Measurements from ENCODE around the gene PLA2R1.

The PLA2R1 gene

DNA sequence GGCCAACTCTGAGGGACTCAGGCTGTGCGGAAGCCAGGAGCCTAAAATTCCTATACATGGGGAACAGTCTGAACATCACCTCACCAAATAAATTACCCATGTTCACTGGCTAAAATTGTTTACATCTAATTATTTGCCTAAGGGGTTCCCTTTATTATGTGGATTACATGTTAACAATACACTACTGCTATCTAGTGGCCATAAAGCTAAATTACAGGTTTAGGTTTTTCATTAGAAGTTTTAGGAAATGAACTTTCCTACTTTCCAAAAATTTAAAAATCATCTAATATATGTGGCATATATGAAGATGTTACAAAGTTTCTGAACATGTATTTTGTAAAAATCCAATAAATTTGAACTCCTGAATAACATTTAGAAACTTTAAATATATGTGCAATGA, 40.3 kb downstream of the PLA2R1 start:
- no peak overlapping the region for H3K9ac ChIP-seq (ENCODE audit: low read length)
- no peaks in the 10 kb centered on the region for H3K4me1 ChIP-seq (ENCODE audit: insufficient read depth, low read length)
- no peak overlapping the region for H3K4me3 ChIP-seq (ENCODE audit: low read depth in 1 of 2, low read length in 2 of 2)
- H3K27me3 ChIP-seq (ENCODE audit: control insufficient read depth in 1 of 2, insufficient read depth in 2 of 2, low read length in 2 of 2) = no peaks in the 10 kb centered on the region
- no peak overlapping the region for H3K27ac ChIP-seq (ENCODE audit: low read depth, low read length)
- peaks cover 10% of the 10 kb centered on the region for H3K36me3 ChIP-seq (ENCODE audit: insufficient read depth, low read length)
- no peaks in the 10 kb centered on the region for H3K9me3 ChIP-seq (ENCODE audit: low read length)

DNA sequence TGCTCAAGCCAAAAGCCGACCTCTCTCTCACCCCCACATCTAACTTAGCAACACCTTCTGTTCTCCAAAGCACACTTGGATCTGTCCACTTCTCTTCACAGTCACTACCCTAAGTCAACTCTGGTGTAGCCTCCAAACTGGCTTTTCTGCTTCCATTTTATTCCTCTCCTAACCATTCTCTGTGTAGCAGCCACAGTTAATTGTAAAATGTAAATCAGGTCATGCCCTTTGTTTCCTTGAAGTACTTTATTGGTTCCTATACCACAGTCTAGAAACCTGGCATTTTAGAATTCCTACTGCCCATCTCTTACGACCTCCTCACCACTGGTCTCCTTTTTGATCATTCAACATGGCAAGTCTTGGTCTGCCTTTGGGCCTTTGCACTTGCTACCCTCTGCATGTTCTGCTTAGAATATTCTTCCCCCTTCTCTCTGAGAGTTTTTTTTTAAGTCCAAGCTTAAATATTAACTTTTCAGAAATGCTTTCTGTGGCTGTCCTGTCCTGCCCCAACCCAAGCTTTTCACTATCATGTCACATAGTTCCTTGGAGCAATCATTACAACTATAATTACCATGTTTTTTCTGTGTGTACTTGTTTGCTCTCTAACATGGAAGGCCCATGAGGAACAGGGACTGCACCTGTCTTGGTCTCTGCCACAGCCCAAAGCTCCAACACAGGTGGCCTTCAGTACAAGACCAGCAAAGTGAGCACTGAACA, 42.9 kb downstream of the PLA2R1 start:
- Histone ChIP-seq H3K9ac (ENCODE audit: low read length) (no peak overlapping the region), H3K36me3 (ENCODE audit: insufficient read depth, low read length) (peaks cover 19% of the 10 kb centered on the region), H3K27ac (ENCODE audit: low read depth, low read length) (no peak overlapping the region), H3K4me3 (ENCODE audit: low read depth in 1 of 2, low read length in 2 of 2) (no peak overlapping the region), H3K27me3 (ENCODE audit: control insufficient read depth in 1 of 2, insufficient read depth in 2 of 2, low read length in 2 of 2) (no peaks in the 10 kb centered on the region), H3K4me1 (ENCODE audit: insufficient read depth, low read length) (no peaks in the 10 kb centered on the region), H3K9me3 (ENCODE audit: low read length) (no peaks in the 10 kb centered on the region)

DNA sequence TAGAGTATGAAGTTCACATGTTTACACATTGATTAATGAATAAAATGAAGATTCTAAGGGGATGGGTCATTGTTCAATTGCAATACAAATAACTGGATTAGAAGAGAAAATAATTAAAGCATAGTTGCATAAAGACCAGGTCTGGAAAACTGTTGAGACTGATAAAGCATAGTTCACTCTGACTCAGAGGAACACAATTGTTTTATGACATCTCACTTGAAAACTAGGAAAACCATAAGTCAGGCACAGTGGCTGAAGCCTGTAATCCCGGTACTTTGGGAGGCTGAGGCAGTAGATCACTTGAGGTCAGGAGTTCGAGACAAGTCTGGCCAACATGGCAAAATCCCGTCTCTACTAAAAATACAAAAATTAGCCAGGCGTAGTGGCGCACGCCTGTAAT, 46.7 kb downstream of the PLA2R1 start:
- Histone ChIP-seq H3K27me3 (ENCODE audit: control insufficient read depth in 1 of 2, insufficient read depth in 2 of 2, low read length in 2 of 2) (no peaks in the 10 kb centered on the region), H3K27ac (ENCODE audit: low read depth, low read length) (no peak overlapping the region), H3K9ac (ENCODE audit: low read length) (no peak overlapping the region)

DNA sequence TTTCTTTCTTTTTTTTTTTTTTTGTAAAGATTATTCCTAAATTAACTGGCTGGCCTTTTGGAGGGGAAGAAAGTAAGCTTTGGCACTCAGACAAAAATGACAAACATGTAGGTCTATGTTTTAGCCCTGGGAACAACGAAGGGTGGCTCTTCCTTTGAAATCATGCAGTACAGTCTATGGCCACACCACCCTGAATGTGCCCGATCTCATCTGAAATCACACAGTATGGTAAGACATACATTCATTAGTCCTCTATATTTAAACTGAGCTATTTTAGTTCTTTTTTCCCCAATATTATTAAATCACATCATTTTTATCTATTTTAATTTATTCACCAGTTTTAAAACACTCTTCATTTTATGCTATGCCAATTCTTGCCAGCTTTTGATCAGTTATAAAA, 48.2 kb downstream of the PLA2R1 start:
- Histone ChIP-seq H3K4me3 (ENCODE audit: low read depth in 1 of 2, low read length in 2 of 2) (no peak overlapping the region), H3K4me1 (ENCODE audit: insufficient read depth, low read length) (no peaks in the 10 kb centered on the region), H3K36me3 (ENCODE audit: insufficient read depth, low read length) (peaks cover 30% of the 10 kb centered on the region), H3K27ac (ENCODE audit: low read depth, low read length) (no peak overlapping the region), H3K9ac (ENCODE audit: low read length) (no peak overlapping the region), H3K9me3 (ENCODE audit: low read length) (no peaks in the 10 kb centered on the region), H3K27me3 (ENCODE audit: control insufficient read depth in 1 of 2, insufficient read depth in 2 of 2, low read length in 2 of 2) (no peaks in the 10 kb centered on the region)

More for the DNA sequence above, 46.7 kb downstream of the PLA2R1 start:
- peaks cover 31% of the 10 kb centered on the region for H3K36me3 ChIP-seq (ENCODE audit: insufficient read depth, low read length)
- no peaks in the 10 kb centered on the region for H3K9me3 ChIP-seq (ENCODE audit: low read length)
- no peak overlapping the region for H3K4me3 ChIP-seq (ENCODE audit: low read depth in 1 of 2, low read length in 2 of 2)
- H3K4me1 ChIP-seq (ENCODE audit: insufficient read depth, low read length) = no peaks in the 10 kb centered on the region

DNA sequence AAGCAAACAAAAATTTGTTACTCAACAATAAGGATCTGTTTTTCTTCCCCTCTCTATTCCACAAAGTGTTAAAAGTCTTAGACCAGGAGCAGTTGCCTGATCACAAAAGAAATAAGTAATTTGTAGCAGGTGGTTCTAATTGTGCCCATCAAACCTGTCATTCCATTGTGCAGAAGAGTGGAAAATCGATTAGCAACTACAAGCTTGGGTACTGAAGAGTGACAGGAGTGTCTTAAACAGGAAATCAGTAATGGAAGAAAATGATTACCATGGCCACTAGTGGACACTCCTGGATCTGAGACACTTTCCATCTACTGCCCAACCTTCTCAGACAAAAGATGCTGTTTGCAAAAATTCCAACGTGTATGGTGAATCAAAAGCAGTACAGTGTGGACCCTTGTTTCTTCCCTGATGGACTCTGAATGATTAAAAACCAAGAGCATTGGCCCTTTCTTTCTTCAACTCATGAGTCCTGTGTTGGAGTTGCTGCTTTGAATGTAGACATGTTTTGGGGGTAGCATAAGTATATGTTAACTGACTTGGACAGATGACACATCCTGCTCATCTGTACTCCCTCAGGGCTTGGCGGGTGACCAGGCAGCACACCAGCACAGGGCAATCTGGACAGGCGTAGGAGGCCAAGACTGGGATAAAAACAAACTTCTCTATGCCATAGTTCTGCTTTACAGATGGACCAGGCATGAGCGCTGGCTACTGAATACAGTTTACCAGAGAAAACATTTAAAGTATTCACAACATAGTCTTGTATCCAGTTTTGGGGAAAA, 51.9 kb downstream of the PLA2R1 start:
- Histone ChIP-seq H3K4me3 (ENCODE audit: low read depth in 1 of 2, low read length in 2 of 2) (no peak overlapping the region), H3K36me3 (ENCODE audit: insufficient read depth, low read length) (peaks cover 21% of the 10 kb centered on the region), H3K9ac (ENCODE audit: low read length) (no peak overlapping the region), H3K9me3 (ENCODE audit: low read length) (no peaks in the 10 kb centered on the region), H3K27ac (ENCODE audit: low read depth, low read length) (no peak overlapping the region), H3K27me3 (ENCODE audit: control insufficient read depth in 1 of 2, insufficient read depth in 2 of 2, low read length in 2 of 2) (no peaks in the 10 kb centered on the region), H3K4me1 (ENCODE audit: insufficient read depth, low read length) (peaks cover 6% of the 10 kb centered on the region)

DNA sequence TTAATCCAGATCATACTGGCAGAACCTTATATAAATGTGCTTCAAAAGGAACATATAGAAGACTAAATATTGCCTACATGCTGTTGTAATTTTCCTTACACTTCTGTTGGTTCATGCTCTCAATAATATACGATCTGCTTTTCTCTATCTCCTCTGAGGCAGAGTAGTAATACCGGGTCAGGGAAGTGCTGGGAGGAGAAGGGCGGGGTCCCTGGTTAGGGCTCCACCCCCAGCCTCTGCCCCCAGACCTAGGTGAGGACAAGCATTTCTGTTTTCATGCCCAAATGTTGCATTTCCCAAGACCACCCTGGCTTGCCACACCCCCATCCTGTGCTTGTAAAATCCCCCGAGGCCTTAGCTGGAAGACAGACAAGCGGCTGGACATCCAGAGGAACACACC, 55.3 kb downstream of the PLA2R1 start:
- peaks cover 6% of the 10 kb centered on the region for H3K4me1 ChIP-seq (ENCODE audit: insufficient read depth, low read length)
- H3K4me3 ChIP-seq (ENCODE audit: low read depth in 1 of 2, low read length in 2 of 2) = no peak overlapping the region
- peaks cover 17% of the 10 kb centered on the region for H3K36me3 ChIP-seq (ENCODE audit: insufficient read depth, low read length)
- no peaks in the 10 kb centered on the region for H3K27me3 ChIP-seq (ENCODE audit: control insufficient read depth in 1 of 2, insufficient read depth in 2 of 2, low read length in 2 of 2)
- H3K27ac ChIP-seq (ENCODE audit: low read depth, low read length) = no peak overlapping the region
- H3K9ac ChIP-seq (ENCODE audit: low read length) = no peak overlapping the region
- H3K9me3 ChIP-seq (ENCODE audit: low read length) = no peaks in the 10 kb centered on the region

DNA sequence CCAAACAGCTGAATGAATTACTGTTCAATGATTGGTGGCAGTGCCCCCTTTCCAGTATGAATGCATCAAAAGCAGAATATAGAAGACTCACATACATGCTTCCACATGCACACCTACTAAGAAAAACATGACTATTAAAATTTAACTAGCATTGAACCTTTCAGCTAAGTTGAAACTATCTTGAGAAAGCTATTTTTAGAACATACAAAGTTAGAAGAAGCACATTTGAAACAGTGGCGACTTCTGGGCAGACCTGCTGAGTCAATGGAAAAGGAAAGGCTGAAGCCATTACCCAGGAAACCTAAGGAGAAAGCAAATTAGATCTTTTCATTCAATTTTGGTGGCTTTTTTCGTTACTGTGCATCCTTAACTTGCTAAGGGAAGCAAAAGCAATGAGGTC, 55.9 kb downstream of the PLA2R1 start:
- Histone ChIP-seq H3K4me1 (ENCODE audit: insufficient read depth, low read length) (peaks cover 6% of the 10 kb centered on the region), H3K36me3 (ENCODE audit: insufficient read depth, low read length) (peaks cover 11% of the 10 kb centered on the region), H3K4me3 (ENCODE audit: low read depth in 1 of 2, low read length in 2 of 2) (no peak overlapping the region), H3K9ac (ENCODE audit: low read length) (no peak overlapping the region), H3K27me3 (ENCODE audit: control insufficient read depth in 1 of 2, insufficient read depth in 2 of 2, low read length in 2 of 2) (no peaks in the 10 kb centered on the region), H3K9me3 (ENCODE audit: low read length) (no peaks in the 10 kb centered on the region), H3K27ac (ENCODE audit: low read depth, low read length) (no peak overlapping the region)

DNA sequence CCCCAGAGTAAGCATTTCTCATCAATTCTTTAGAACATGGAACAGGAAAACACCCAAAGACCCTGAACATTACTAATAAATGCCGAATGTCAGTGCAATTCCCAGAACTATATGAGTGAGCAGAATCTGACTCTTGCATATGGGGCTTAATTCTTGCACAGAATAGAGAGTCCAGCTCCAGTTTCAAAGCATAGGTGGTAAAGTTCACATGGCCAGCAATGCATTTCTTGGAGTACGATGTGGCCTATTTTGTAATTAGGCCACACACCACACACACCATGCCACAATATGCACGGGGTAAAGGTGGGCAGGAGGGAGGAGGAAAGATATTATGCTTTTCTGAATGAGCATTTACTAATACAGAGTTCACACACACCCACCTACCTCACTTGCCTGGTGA, 56.5 kb downstream of the PLA2R1 start:
- no peaks in the 10 kb centered on the region for H3K9me3 ChIP-seq (ENCODE audit: low read length)
- H3K27me3 ChIP-seq (ENCODE audit: control insufficient read depth in 1 of 2, insufficient read depth in 2 of 2, low read length in 2 of 2) = no peaks in the 10 kb centered on the region
- H3K4me1 ChIP-seq (ENCODE audit: insufficient read depth, low read length) = peaks cover 6% of the 10 kb centered on the region
- no peak overlapping the region for H3K27ac ChIP-seq (ENCODE audit: low read depth, low read length)
- no peak overlapping the region for H3K9ac ChIP-seq (ENCODE audit: low read length)
- peaks cover 6% of the 10 kb centered on the region for H3K36me3 ChIP-seq (ENCODE audit: insufficient read depth, low read length)
- no peak overlapping the region for H3K4me3 ChIP-seq (ENCODE audit: low read depth in 1 of 2, low read length in 2 of 2)

DNA sequence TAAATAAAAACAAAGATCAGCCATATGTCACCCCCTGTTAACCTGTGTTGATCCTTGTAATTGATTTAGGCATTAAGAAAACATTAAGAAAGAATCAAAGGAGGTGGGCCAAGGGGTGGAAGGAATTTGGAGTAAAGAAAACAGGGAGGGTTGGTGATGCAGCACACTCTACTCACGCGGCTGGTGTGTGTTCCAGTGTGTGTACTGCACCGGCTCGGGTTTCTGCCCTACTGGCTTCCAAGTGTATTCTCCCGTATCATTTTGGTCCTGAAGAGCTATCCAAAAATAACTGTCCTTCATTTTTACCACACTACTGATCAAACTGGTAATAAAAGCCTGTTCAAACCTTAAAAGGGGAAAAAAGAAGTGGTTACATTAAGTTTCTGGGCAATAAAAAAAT, 56.9 kb downstream of the PLA2R1 start:
- Histone ChIP-seq H3K4me1 (ENCODE audit: insufficient read depth, low read length) (peaks cover 6% of the 10 kb centered on the region), H3K9me3 (ENCODE audit: low read length) (no peaks in the 10 kb centered on the region), H3K27me3 (ENCODE audit: control insufficient read depth in 1 of 2, insufficient read depth in 2 of 2, low read length in 2 of 2) (no peaks in the 10 kb centered on the region), H3K27ac (ENCODE audit: low read depth, low read length) (no peak overlapping the region), H3K4me3 (ENCODE audit: low read depth in 1 of 2, low read length in 2 of 2) (no peak overlapping the region), H3K36me3 (ENCODE audit: insufficient read depth, low read length) (peaks cover 2% of the 10 kb centered on the region), H3K9ac (ENCODE audit: low read length) (no peak overlapping the region)

DNA sequence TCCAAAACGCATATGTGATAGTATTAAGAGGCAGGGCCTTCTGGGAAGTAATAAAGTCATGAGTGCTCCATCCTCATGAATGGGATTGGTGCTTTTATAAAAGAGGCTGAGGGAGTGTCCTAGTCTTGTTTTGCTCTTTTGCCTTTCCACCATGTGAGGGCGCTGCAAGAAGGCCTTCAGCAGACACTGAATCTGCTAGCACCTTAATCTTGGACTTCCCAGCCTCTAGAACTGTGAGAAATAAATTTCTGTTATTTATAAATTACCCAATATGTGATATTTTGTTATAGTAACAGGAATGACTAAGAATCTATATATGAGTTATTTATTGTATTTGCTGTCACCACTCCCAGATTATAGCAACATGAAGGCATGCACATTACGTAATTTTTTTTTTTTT, 63.5 kb downstream of the PLA2R1 start:
- H3K4me3 ChIP-seq (ENCODE audit: low read depth in 1 of 2, low read length in 2 of 2) = no peak overlapping the region
- no peaks in the 10 kb centered on the region for H3K27me3 ChIP-seq (ENCODE audit: control insufficient read depth in 1 of 2, insufficient read depth in 2 of 2, low read length in 2 of 2)
- no peak overlapping the region for H3K27ac ChIP-seq (ENCODE audit: low read depth, low read length)
- H3K4me1 ChIP-seq (ENCODE audit: insufficient read depth, low read length) = peaks cover 7% of the 10 kb centered on the region
- H3K36me3 ChIP-seq (ENCODE audit: insufficient read depth, low read length) = no peaks in the 10 kb centered on the region
- no peak overlapping the region for H3K9ac ChIP-seq (ENCODE audit: low read length)
- no peaks in the 10 kb centered on the region for H3K9me3 ChIP-seq (ENCODE audit: low read length)

DNA sequence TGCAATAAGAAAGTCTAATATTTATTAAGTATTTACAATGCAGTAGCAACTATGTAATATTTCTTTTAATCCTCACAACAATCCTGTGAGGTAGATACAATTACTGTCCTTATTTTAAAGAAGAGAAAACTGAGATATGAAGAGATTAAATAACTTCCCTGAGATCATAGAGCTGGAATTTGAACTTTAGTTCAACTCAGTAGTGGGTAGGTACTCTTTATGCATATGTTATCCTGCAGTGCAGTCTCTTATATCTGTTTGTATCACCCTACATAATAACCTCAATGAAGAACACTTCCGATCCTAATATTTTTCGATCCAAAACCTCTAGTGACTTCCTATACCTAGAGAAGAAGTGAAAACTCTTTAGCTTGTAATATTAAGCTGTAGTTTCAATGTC, 64.2 kb downstream of the PLA2R1 start:
- Histone ChIP-seq H3K9ac (ENCODE audit: low read length) (no peak overlapping the region), H3K4me3 (ENCODE audit: low read depth in 1 of 2, low read length in 2 of 2) (no peak overlapping the region), H3K9me3 (ENCODE audit: low read length) (no peaks in the 10 kb centered on the region), H3K27me3 (ENCODE audit: control insufficient read depth in 1 of 2, insufficient read depth in 2 of 2, low read length in 2 of 2) (no peaks in the 10 kb centered on the region), H3K27ac (ENCODE audit: low read depth, low read length) (no peak overlapping the region), H3K4me1 (ENCODE audit: insufficient read depth, low read length) (peaks cover 7% of the 10 kb centered on the region), H3K36me3 (ENCODE audit: insufficient read depth, low read length) (no peaks in the 10 kb centered on the region)
